GM12892 (cell line): ENCODE results near the gene LCK.

Experiments used
- POLR2A ChIP-seq: IDR thresholded peaks from 2 replicates; pipeline ENCODE4 v1.6.1; 2011; ENCODE audit warnings: low read depth, low read length, control low read depth
- TAF1 ChIP-seq: IDR thresholded peaks from 2 replicates; pipeline ENCODE4 v1.6.1; 2011; ENCODE audit warnings: low read depth, mild to moderate bottlenecking, control low read depth, low read length, borderline replicate concordance

GRCh38 chr1:32250893-32251716 lies at the start of gene LCK:
- TF ChIP-seq POLR2A: peak; percentile 94
- TF ChIP-seq TAF1: no peak
